ENCODE measurements around the gene TMEM272.

- TF ChIP-seq CTCF (IDR thresholded peaks at IDR 0.05) (no peak), POLR2AphosphoS5 (IDR thresholded peaks at IDR 0.05; ENCODE audit: low read depth, low read length) (no peak)
Observed at GRCh38 chr13:51763486-51763885, 81.5 kb downstream of the TMEM272 start.

Data from Panc1 (cell line).